Neural cell (in vitro differentiated cells): Measurements from ENCODE around the gene PHIP. TPM values are rescaled to one million over a fixed set of nuclear protein-coding genes. Genes with fewer than 3 reads are reported as not detected.

Source experiments
- H2AFZ ChIP-seq: fragments of 200-600, 300-800 bp; sonication (generic), shearing (Covaris generic); 2 replicates; pipeline ENCODE4 v1.6.0; 2014; ENCODE audit warnings: low read depth, mild to moderate bottlenecking, antibody characterized with exemption, low read length, moderate library complexity
- H3F3A ChIP-seq: fragments of 200-600 bp; shearing (Covaris generic); 2 replicates; pipeline ENCODE4 v1.6.1; 2016; ENCODE audit warnings: mild to moderate bottlenecking, moderate library complexity, mixed read lengths, antibody characterized with exemption, low read length; ENCODE audit not compliant: insufficient read depth, poor library complexity, severe bottlenecking
- H3K27ac ChIP-seq: fragments of 200-600, 300-800 bp; sonication (generic), shearing (Covaris generic); 2 replicates; pipeline ENCODE4 v1.5.1; 2014; ENCODE audit warnings: mild to moderate bottlenecking, low read length, moderate library complexity
- H3K27me3 ChIP-seq: fragments of 300-800, 200-600 bp; sonication (generic), shearing (Covaris generic); 2 replicates; pipeline ENCODE4 v1.6.0; 2014; ENCODE audit warnings: mild to moderate bottlenecking, low read depth, low read length, moderate library complexity; ENCODE audit not compliant: insufficient read depth
- H3K36me3 ChIP-seq: fragments of 300-800, 200-600 bp; sonication (generic), shearing (Covaris generic); 2 replicates; pipeline ENCODE4 v1.5.1; 2014; ENCODE audit warnings: mild to moderate bottlenecking, antibody characterized with exemption, low read length, moderate library complexity; ENCODE audit not compliant: insufficient read depth
- H3K4me2 ChIP-seq: fragments of 300-800, 200-600 bp; sonication (generic), shearing (Covaris generic); 2 replicates; pipeline ENCODE4 v1.6.0; 2014; ENCODE audit warnings: mild to moderate bottlenecking, low read length
- H3K4me3 ChIP-seq: fragments of 300-800, 200-600 bp; sonication (generic), shearing (Covaris generic); 2 replicates; pipeline ENCODE4 v1.5.1; 2014; ENCODE audit warnings: mild to moderate bottlenecking, low read length, moderate library complexity
- H3K79me2 ChIP-seq: fragments of 200-600 bp; shearing (Covaris generic); replicated peaks from 2 replicates; pipeline ENCODE4 v1.6.0; 2014; ENCODE audit warnings: mild to moderate bottlenecking, low read length, moderate library complexity; ENCODE audit not compliant: insufficient read depth
- H3K9ac ChIP-seq: fragments of 300-800, 200-600 bp; sonication (generic), shearing (Covaris generic); 2 replicates; pipeline ENCODE4 v1.6.1; 2016; ENCODE audit warnings: mild to moderate bottlenecking, low read length, mixed read lengths
- H3K9me2 ChIP-seq: fragments of 200-600 bp; shearing (Covaris generic); 2 replicates; pipeline ENCODE4 v1.6.1; 2016; ENCODE audit warnings: mild to moderate bottlenecking, low read length, mixed read lengths; ENCODE audit not compliant: insufficient read depth
- H3K9me3 ChIP-seq: fragments of 200-600, 300-800 bp; sonication (generic), shearing (Covaris generic); 2 replicates; pipeline ENCODE4 v1.6.1; 2016; ENCODE audit warnings: mild to moderate bottlenecking, mixed run types, low read length, moderate library complexity, mixed read lengths
- H4K20me1 ChIP-seq: fragments of 200-600 bp; shearing (Covaris generic); 2 replicates; pipeline ENCODE4 v1.6.1; 2016; ENCODE audit warnings: mild to moderate bottlenecking, mixed run types; ENCODE audit not compliant: insufficient read depth
- EP300 ChIP-seq: fragments of 450-650 bp; conservative IDR thresholded peaks from 2 replicates; pipeline ENCODE4 v1.6.1; 2014; ENCODE audit warnings: antibody characterized with exemption, mild to moderate bottlenecking, moderate library complexity; ENCODE audit not compliant: poor library complexity, severe bottlenecking
- EZH2 ChIP-seq: fragments of 200-600, 300-800 bp; shearing (Covaris generic), sonication (generic); IDR thresholded peaks from 2 replicates; pipeline ENCODE4 v1.6.1; 2014; ENCODE audit warnings: antibody characterized with exemption, low read length, borderline replicate concordance, mild to moderate bottlenecking; ENCODE audit not compliant: insufficient read depth, poor library complexity, severe bottlenecking
- MXI1 ChIP-seq: fragments of 450-650 bp; conservative IDR thresholded peaks from 2 replicates; pipeline ENCODE4 v1.6.1; 2014; ENCODE audit warnings: antibody characterized with exemption, mild to moderate bottlenecking; ENCODE audit not compliant: poor library complexity, severe bottlenecking
- POLR2AphosphoS5 ChIP-seq: IDR thresholded peaks from 2 replicates; pipeline ENCODE4 v1.6.1; 2012
- RAD21 ChIP-seq: fragments of 450-650 bp; conservative IDR thresholded peaks from 2 replicates; pipeline ENCODE4 v1.6.1; 2014; ENCODE audit warnings: antibody characterized with exemption, mild to moderate bottlenecking, moderate library complexity
- SMC3 ChIP-seq: fragments of 450-650 bp; conservative IDR thresholded peaks from 2 replicates; pipeline ENCODE4 v1.6.1; 2014; ENCODE audit warnings: antibody characterized with exemption, mild to moderate bottlenecking, moderate library complexity; ENCODE audit not compliant: poor library complexity
- TAF1 ChIP-seq: IDR thresholded peaks from 2 replicates; pipeline ENCODE4 v1.6.1; 2012; ENCODE audit warnings: low read depth
- polyA plus RNA-seq: library from polyadenylated mRNA; depleted of rRNA; stranded (reverse); fragments of >200 nt; gene quantifications from 2 replicates; pipeline ENCODE4 v1.2.3, GENCODE V29; 2014
- TF ChIP-seq, protein P1 (sequence below): IDR thresholded peaks from 2 replicates; pipeline ENCODE4 v1.6.1; 2012; ENCODE audit warnings: borderline replicate concordance
- TF ChIP-seq, protein P2 (sequence below): fragments of 450-650 bp; IDR thresholded peaks from 2 replicates; pipeline ENCODE4 v1.5.1; 2014; ENCODE audit warnings: antibody characterized with exemption, mild to moderate bottlenecking, moderate library complexity; ENCODE audit not compliant: poor library complexity, severe bottlenecking

The PHIP gene
- polyA plus RNA-seq, 1 donor from 2014 or later: 50.8 TPM

DNA sequence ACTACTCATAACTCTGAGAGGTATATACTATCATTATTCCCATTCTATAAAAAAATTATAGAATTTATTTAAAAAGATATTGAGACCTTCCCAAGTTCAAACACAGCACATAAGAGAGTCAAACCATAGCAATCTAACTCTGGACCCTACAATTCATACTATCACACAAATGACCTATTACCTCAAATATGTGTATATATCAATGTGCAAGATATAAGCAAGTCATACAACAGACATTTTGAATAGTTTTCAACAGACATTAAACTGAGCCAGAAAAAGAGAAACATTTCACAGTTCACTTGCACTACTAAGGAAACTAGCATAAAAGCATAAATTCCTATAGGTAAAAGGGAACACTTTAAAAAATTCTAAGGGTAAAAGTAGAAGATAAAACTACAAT is 11.7 kb downstream of the PHIP start:
- H3K27me3 ChIP-seq: no peaks in the 10 kb centered on the region
- H3F3A ChIP-seq: no peaks in the 10 kb centered on the region
- no peak overlapping the region for H3K9ac ChIP-seq
- no peaks in the 10 kb centered on the region for H3K36me3 ChIP-seq
- H3K9me2 ChIP-seq: no peaks in the 10 kb centered on the region
- H3K4me3 ChIP-seq: no peak overlapping the region
- no peak for TF ChIP-seq POLR2AphosphoS5
- no peak overlapping the region for H2AFZ ChIP-seq
- H3K79me2 ChIP-seq: peaks cover 95% of the 10 kb centered on the region
- no peaks in the 10 kb centered on the region for H3K9me3 ChIP-seq
- H4K20me1 ChIP-seq: peaks cover 5% of the 10 kb centered on the region
- no peak overlapping the region for H3K4me2 ChIP-seq
- no peak overlapping the region for H3K27ac ChIP-seq

DNA sequence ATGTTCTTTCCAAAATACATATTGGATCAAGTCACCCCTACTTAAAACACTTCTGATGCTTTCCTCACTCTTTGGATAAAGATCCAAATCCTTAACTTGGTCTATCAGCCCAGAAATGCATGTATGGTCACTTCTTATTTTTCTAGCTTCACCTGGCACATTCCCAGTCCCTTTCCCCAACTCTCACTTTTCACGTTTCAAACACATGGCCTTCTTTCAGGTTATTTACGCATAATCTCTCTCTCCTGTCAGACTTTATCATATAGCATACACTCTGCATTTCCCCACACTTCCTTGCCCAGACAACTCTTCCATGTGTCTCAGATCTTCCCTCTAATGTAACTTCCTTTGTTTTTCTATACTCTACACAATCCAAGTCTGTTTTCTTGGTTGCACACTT is 12.8 kb downstream of the PHIP start:
- Histone ChIP-seq H3K79me2 (peaks cover 95% of the 10 kb centered on the region), H2AFZ (no peak overlapping the region), H3K9me2 (no peaks in the 10 kb centered on the region), H3K36me3 (peaks cover 4% of the 10 kb centered on the region), H3K4me2 (no peak overlapping the region), H3K4me3 (no peak overlapping the region), H3K27me3 (no peaks in the 10 kb centered on the region), H3F3A (no peaks in the 10 kb centered on the region), H3K9me3 (no peaks in the 10 kb centered on the region), H4K20me1 (peaks cover 5% of the 10 kb centered on the region), H3K27ac (no peak overlapping the region), H3K9ac (no peak overlapping the region)
- TF ChIP-seq POLR2AphosphoS5: no peak
- TF ChIP-seq EZH2: no peak
- TF ChIP-seq EP300: no peak
- no peak for TF ChIP-seq MXI1
- no peak for TF ChIP-seq RAD21
- TF ChIP-seq, protein P1, sequence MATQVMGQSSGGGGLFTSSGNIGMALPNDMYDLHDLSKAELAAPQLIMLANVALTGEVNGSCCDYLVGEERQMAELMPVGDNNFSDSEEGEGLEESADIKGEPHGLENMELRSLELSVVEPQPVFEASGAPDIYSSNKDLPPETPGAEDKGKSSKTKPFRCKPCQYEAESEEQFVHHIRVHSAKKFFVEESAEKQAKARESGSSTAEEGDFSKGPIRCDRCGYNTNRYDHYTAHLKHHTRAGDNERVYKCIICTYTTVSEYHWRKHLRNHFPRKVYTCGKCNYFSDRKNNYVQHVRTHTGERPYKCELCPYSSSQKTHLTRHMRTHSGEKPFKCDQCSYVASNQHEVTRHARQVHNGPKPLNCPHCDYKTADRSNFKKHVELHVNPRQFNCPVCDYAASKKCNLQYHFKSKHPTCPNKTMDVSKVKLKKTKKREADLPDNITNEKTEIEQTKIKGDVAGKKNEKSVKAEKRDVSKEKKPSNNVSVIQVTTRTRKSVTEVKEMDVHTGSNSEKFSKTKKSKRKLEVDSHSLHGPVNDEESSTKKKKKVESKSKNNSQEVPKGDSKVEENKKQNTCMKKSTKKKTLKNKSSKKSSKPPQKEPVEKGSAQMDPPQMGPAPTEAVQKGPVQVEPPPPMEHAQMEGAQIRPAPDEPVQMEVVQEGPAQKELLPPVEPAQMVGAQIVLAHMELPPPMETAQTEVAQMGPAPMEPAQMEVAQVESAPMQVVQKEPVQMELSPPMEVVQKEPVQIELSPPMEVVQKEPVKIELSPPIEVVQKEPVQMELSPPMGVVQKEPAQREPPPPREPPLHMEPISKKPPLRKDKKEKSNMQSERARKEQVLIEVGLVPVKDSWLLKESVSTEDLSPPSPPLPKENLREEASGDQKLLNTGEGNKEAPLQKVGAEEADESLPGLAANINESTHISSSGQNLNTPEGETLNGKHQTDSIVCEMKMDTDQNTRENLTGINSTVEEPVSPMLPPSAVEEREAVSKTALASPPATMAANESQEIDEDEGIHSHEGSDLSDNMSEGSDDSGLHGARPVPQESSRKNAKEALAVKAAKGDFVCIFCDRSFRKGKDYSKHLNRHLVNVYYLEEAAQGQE: no peak
- TF ChIP-seq, protein P2, sequence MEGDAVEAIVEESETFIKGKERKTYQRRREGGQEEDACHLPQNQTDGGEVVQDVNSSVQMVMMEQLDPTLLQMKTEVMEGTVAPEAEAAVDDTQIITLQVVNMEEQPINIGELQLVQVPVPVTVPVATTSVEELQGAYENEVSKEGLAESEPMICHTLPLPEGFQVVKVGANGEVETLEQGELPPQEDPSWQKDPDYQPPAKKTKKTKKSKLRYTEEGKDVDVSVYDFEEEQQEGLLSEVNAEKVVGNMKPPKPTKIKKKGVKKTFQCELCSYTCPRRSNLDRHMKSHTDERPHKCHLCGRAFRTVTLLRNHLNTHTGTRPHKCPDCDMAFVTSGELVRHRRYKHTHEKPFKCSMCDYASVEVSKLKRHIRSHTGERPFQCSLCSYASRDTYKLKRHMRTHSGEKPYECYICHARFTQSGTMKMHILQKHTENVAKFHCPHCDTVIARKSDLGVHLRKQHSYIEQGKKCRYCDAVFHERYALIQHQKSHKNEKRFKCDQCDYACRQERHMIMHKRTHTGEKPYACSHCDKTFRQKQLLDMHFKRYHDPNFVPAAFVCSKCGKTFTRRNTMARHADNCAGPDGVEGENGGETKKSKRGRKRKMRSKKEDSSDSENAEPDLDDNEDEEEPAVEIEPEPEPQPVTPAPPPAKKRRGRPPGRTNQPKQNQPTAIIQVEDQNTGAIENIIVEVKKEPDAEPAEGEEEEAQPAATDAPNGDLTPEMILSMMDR: no peak
- no peak for TF ChIP-seq SMC3
- TF ChIP-seq TAF1: no peak

DNA sequence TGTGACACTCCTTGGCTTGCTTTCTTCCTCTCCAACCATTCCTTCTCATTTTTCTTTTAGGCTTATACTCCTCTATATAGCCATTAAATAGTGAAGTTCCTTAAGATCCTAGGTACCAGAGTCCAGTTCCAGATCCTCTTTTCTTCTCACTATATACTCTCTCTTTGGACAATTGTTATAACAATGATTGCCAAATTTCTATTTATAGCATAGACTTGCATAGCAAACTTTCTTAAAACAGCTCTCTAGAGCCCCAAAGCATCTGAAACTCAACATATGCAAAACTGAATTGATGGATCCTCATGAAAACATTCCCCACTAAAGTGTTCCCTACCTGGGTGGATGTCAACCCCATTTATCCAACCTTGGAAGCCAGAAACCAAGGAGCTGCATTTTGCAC is 13.4 kb downstream of the PHIP start:
- no peak for TF ChIP-seq EZH2
- TF ChIP-seq RAD21: no peak
- no peak for TF ChIP-seq SMC3
- TF ChIP-seq MXI1: no peak
- TF ChIP-seq, protein P1: no peak
- TF ChIP-seq, protein P2: no peak
- no peak for TF ChIP-seq EP300
- TF ChIP-seq TAF1: no peak
- no peak for TF ChIP-seq POLR2AphosphoS5
- H4K20me1 ChIP-seq: peaks cover 5% of the 10 kb centered on the region

More for the DNA sequence above, 13.4 kb downstream of the PHIP start:
- Histone ChIP-seq H3K4me2 (no peak overlapping the region), H2AFZ (no peak overlapping the region), H3K9me2 (no peaks in the 10 kb centered on the region), H3K79me2 (peaks cover 89% of the 10 kb centered on the region), H3K27ac (no peak overlapping the region), H3K36me3 (peaks cover 4% of the 10 kb centered on the region), H3K9me3 (no peaks in the 10 kb centered on the region), H3F3A (no peaks in the 10 kb centered on the region), H3K27me3 (no peaks in the 10 kb centered on the region), H3K9ac (no peak overlapping the region), H3K4me3 (no peak overlapping the region)
